Measurements from ENCODE around the gene FGD6.
"Not testable (repeated sequence)": the region's sequence is repeated elsewhere in the genome, so short reads cannot be mapped to it uniquely, and the experiment has no call there.

- TF ChIP-seq CTCF (IDR thresholded peaks at IDR 0.05); POLR2AphosphoS5 (IDR thresholded peaks at IDR 0.05); EP300 (IDR thresholded peaks at IDR 0.05; ENCODE audit: low read depth); POLR2A (IDR thresholded peaks at IDR 0.05): not testable (repeated sequence)
These were observed 121.4 kb downstream of the FGD6 start for GRCh38 chr12:95095866-95096265.

Measured in transverse colon (tissue), 4 donors.